NCI-H82 (cell line): ENCODE measurements around the gene PGRMC2.
A peak's percentile ranks its signal among the peaks of the same experiment; 100 is the strongest.
"Not testable (repeated sequence)": the region's sequence is repeated elsewhere in the genome, so short reads cannot be mapped to it uniquely, and the experiment has no call there.

Source experiments
- DNase-seq: peaks from one replicate; lab custom pipeline; 2025; lab: John Stamatoyannopoulos, UW

Gene PGRMC2

DNA sequence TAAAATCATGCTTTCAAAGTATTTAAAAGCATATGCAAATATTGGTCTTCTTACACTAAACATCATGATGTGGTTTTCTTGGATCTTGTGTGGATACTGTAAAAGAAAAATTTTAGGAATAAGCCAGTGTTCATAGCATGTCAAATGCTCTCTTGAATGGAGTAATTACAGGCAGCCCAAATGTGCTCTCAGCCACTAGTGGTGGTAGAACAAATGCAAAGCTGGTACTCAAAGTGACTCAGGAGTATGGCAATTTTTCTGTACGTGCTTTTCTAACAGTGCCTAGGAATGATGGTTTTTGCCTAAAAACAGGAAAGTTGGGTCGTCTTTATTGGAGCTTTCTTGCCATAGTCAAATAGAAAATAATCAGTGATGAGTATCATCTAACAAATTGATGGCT, 19.9 kb downstream of the PGRMC2 start:
- DNase-seq = no peak

DNA sequence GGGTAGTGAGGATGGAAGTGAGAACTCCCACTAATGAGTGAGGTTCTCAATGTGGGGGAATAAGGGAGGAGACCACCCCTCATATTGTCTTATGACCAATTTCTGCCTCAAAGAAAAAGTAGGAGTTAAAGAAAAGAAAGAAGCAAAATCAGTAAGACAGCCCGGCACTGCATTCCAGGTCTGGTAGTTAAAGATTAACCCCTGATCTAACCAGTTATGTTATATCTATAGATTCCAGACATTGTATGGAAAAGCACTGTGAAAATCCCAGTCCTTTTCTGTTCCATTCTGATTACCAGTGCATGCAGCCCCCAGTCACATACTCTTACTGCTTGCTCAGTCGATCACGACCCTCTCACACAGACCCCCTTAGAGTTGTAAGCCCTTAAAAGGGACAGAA, 20.4 kb downstream of the PGRMC2 start:
- not testable (repeated sequence) for DNase-seq

DNA sequence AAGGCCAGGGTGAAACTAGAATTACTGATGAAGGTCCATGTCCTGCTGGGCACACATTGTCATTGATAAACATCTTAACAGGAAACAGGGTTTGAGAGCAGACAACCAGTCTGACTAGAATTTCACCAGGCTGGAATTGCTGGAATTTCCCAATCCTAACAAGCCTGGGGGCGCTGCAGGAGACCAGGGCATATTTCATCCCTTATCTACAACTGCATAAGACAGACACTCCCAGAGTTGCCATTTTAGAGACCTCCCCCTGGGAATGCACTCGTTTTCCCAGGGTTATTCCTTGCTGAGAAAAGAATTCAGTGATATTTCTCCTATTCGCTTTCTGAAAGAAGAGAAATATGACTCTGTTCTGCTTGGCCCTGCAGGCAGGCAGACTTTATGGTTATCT, 22.1 kb downstream of the PGRMC2 start:
- not testable (repeated sequence) for DNase-seq

DNA sequence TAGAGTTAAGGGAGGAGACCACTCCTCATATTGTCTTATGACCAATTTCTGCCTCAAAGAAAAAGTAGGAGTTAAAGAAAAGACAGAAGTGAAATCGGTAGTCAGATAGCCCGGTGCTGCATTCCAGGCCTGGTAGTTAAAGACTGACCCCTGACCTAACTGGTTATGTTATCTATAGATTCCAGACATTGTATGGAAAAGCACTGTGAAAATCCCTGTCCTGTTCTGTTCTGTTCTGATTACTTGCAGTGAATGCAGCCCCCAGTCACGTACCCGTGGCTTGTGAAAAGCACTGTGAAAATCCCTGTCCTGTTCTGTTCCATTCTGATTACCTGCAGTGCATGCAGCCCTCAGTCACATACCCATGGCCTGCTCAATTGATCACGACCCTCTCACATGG, 27.7 kb downstream of the PGRMC2 start:
- DNase-seq = not testable (repeated sequence)

DNA sequence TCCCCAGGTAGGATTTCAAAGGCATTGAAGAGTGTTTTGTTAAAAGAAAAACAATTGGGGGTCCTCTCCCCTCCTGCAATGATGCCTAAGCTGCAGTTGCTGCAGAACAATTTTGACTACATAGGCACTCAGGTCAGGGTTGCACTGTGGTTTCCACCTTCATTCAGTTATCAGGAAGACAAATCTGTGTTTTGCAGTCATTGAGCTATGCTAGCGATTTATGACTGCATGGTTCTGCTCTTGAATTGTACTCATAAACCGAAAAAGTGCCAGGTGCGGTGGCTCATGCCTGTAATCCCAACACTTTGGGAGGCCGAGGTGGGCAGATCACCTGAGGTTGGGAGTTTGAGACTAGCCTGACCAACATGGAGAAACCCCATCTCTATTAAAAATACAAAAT, 29.4 kb downstream of the PGRMC2 start:
- not testable (repeated sequence) for DNase-seq

DNA sequence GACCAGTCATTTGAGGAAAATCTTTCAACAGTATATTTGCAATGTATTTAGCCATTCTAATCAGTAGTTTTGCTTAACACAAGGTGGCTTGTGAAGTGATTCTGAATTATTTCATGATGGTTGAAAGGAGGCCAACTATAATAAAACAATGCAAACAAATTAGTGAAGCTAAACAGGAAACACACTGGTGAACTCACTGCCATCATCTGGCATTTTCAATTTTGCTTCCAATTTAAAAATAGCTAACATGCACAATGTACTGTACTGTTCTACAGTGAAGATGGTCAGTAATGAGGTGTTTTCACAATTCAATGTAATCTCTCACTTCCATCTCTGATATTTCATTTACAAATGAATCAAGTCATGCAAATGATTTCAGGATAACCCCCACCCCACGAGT, 31.1 kb downstream of the PGRMC2 start:
- no peak for DNase-seq

DNA sequence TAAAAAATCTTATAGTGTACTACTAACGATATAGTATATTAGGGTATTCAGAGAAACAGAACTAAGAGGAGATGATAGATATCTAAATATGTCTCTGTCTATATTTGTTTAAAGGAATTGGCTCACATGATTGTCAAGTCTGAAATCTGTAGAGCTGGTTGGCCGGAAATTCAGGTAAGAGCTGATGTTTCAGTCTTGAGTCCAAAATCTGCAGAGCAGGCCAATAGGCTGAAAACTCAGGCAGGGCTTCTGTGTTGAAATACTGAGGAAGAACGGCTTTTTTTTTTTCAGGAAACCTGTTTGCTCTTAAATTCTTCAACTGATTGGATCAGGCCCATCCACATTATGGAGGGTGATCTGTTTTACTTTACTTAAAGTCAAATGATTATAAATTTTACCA, 31.7 kb downstream of the PGRMC2 start:
- no peak for DNase-seq

DNA sequence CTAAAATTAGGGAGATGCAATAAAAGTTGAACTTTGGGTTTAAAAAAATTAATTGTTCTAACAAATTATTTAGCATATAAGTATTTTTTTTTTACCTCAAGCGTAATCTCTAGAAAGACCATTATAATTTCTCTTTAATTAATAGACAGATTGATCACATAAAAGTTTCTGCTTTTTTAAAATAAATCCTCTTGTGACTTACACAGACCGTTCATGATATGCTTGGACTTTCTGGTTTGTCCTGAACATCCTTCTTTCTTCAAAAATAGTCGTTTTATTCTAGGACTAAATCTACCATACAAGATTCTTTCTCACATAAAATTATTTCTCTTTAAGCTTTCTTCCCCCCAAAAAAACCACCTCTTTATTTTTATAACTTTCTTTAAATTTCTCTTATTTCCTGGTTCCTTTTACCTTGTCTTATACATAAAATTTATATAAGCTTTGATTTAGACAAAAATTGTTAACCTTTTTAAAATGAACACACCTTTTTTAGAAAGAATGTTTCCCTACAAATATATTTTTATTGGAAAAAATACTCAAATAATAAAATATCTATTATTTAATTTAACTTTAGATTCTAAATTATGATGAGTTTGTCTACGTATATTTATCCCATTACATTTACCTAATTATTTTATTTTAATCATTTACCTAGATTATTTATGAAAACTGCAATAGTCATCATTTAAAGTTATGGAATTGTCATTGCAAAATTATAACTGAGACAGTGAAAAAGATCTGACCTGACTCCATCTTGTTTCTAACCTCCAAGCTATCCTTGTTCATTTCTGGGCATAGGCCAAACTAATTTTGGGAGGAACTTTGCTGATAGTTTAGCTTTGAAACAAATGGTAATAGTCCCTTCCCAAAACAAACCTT, 37.6 kb downstream of the PGRMC2 start:
- peak; percentile 22 for DNase-seq

DNA sequence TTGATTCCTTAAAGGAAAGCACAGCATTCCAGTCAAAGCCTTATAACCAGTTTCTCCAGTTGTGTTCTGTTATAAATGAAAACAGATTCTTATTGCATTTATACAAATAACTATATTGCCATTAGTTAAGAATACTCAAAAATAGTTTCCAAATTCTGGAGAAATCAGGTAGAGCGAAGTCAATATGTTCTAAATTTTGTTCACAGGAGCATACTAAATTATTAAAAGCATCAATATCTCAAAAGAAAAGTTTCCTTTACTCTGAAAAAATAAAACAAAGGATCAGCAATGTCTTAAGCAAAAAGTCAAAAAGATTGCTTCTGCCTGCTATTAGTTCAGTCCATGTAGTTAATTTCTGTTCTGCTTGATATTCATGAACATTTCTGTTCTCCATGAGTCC, 39.7 kb downstream of the PGRMC2 start:
- no peak for DNase-seq

DNA sequence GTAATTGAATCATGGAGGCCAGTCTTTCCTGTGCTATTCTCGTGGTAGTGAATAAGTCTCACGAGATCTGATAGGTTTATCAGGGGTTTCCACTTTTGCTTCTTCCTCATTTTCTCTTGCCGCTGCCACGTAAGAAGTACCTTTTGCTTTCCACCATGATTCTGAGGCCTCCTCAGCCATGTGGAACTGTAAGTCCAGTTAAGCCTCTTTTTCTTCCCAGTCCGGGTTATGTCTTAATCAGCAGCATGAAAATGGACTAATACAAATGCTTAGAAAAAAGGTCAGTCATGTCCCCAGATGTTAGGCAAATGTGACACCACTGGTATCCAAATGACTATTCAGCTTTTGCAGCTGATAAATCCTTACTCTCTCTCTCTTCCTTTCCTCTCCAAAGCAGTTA, 42.2 kb downstream of the PGRMC2 start:
- not testable (repeated sequence) for DNase-seq

DNA sequence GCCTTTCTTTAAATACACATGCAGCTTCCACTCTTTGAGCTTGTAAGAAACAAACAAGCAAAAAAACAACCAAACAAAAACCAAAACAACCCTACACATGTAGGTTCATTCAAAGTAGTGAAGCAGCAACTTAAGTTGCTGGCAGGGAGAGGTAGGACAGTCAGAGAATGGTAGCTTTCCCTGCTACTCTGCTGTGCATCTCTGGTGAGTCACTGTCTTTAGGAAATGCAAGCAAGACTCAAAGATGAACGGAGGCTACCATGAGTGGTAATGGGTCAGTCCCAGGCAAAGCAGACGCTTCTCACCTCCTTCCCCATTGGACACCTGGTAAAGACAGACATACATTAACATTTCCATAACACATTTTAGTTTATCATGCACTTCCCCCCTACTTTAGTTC, 43.2 kb downstream of the PGRMC2 start:
- no peak for DNase-seq

DNA sequence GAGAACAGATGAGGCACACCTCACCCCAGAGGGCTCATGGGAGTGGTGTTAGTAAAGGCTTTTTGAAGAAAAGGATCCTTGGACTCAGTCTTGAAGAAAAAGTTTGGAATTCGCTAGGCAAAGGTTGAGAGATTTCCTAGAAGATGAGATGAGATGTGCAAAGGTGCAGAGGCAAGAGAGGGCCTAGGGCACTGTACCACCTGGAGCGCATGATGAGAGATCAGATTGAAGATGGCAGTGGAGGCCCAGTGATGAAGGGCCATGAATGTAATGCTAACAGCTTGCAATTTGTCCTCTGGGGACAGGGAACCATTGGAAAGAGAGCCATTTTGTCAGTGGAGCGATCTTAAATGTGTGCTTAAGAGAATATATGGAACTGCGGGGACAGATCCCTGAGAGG, 45.0 kb downstream of the PGRMC2 start:
- no peak for DNase-seq

DNA sequence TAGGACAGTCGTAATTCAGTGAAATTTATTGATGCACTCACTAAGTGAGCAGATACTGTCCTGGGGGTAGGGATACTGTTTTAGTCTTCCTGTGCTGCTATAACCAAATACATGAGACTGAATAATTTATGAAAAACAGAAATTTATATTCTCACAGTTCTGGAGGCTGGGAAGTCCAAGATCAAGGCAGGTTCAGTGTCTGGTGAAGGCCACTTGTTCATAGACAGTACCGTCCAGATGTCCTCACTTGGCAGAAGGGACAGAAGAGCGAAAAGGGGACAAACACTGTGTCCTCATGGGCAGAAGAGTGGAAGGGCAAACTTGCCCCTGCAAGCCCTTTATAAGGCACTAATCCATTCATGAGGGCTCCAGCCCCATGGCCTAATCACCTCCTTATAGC, 45.6 kb downstream of the PGRMC2 start:
- no peak for DNase-seq

DNA sequence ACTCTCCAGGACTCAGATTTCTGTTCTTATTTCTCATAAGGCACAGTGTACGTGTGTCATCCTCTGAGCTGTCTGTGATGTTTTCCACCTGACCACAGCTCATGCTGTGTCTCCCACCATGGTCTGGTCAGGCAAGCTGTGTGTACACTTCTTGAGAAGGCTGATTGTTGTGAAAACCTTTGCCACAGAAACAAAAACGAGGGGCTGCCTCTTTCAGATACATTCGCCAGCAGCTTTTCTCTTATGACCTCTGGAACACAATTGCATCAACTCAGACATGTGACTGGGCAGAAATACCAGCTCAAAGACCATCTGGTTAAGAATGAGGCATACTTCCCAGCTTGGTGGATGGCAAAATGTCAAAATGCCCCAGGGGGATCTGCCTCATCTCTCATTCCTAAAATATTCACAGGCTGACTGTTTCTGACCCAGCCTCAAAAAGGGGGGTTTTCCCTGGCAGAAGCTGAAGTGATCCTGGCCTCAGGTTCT, 46.1 kb downstream of the PGRMC2 start:
- no peak for DNase-seq

DNA sequence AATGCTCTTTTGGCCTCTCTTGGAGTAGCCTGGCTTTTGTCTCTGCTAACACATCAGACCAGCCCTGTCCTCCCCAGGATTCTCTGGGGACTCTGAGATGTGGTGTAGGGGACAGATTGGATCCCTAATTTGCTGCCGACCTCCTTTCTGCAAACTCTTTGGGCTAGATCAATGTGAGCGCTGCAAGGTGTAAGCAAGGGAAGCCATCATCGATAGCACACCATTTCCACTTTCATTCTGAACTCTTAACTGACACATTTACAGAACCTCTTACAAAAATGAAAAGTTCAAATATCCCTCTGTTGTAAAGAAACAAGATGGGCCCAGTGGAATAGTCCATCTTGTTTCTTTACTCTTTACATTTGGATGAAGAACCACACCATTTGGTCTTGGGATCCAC, 46.6 kb downstream of the PGRMC2 start:
- DNase-seq = no peak

DNA sequence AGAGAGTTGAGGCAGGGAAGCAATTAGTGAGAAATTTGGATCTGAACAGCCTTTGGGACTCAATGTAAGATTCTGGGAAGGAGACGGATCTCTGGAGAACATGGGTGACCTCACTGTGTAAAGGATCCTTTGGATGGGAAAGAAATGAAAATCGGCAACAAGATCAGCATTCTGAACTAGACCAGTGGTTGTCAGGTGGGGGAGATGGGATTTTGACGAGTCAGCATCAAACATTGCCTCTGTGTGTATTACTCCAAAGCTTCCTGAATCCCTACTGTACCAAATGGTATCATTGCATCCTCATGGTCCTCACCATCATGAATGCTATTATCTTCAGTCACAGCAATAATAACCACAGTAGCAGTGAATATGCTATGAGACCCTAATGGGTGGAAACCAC, 52.8 kb downstream of the PGRMC2 start:
- DNase-seq = no peak

DNA sequence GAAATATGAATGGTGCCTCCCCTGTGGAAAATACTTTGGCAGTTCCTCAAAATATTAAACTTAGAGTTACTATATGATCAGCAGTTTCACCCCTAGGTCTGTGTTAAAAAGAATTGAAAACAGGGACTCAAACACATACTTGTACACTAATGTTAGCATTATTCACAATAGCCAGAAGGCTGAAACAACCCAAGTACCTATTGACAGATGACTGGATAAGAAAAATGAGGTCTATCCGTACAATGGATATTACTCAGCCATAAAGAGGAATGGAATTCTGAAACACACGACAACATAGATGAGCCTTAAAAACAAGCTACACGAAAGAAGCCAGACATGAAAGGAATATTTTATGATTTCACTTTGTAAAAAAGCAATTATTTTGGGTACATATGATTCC, 54.9 kb downstream of the PGRMC2 start:
- no peak for DNase-seq

DNA sequence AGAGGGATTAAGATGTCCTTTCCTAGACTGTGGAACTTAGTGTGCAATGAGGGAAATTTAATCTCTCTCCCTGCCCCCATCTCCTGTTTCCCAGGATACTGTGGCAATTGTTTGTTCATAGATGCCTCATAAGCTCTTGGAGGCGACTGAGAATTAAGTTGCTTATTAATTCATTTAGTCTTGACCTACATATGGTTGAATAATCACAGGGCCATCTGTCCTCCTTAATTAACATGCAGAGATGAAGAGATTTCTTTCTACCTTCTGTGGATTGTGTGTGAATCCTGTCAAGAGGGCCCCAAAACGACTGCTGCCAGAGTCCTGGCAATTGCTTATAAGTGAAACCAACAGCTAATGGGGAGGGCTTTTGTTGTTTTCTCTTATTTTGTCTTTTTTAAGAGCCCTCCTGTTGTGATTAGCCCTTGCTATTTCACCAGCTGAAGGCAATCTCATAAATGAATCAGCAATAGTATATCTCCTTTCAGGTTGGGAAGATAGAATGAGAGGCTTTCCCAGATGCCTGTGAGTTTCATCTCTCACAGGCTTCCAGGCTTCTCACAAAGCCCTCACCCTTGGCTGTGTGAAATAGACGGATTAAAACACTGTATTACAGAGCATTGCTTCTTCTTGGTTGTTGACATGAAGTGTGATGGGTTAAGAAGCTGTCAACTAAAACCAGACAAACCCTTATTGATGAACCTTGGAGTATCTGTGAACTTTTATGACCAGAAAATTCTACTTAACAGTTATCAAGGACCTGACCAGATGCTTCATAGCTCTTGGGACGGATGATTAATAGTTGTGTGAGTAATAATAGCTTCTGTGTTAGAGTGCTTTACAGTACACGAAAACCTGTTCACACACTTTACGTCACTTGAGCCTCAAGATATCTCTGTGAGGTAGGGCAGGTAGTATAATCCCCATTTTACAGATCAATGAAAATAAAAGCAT, 58.5 kb downstream of the PGRMC2 start:
- DNase-seq = peak; percentile 98

DNA sequence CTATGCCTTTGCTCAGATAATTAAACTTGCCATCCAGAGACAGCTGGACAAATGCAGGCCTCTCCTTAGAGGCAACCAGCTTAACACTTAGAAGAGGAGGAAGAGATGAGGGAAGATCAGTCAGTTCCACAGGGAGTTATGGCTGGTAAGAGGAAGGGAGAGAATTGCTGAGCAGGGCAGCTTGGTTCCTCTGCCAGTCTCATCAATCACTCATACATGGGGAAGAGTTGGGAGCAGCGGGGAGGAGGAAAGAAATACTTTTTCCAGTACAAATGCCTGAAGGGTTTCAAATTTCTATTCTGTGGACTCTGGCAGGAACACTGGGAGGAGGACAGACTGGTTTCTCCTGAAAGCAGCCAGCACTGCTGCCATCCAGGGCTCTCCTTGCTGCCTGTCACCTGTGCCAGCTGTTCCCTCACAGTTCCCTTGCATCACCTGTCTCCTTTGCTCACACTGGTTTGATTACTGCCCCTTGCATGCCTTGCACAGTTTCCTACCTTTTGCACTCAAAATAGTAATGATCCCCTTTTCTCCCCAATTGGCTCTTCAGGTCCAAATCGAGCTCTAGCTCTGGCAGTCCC, 59.5 kb downstream of the PGRMC2 start:
- DNase-seq = peak; percentile 88

DNA sequence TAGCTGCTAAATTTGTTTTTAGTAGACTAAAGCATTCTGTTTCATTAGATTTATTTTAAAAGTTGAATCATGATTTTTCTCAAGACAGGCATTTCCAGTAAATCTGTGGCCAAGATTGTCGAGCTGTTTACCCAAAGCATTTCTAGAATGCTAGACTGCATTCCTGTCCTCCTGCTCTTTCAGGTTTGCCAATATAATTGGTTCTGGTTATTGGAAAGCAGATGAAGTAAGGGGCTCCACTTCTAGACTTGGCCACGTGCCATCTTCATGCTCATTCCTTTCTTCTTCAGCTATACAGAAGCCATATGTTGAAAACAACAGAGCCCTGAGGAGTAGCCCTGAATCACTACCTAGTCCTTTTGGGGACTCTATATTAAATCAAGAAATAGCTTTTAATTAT, 62.5 kb downstream of the PGRMC2 start:
- DNase-seq = peak; percentile 93

DNA sequence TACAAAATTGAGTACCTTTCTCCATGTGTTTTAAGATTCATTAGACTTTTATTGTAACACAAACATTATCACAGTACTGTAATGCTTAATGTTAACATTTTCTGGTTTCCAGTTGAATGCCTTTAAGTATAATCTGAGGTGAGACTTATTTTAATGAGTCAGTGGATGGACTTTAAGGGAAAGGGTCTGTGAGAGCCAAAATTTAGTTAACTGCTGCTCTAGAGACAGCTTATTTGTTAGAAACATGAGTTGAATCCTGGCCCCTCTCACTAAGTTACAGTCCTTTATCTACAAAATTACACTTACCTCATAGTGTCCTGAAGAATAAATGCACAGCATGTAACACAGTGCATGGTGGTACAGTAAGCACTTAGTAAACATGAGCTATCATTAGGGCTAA, 66.0 kb downstream of the PGRMC2 start:
- DNase-seq = no peak
